Stimulated activated CD4-positive, alpha-beta T cell treated with anti-CD3 and anti-CD28 coated beads, Interleukin-4, amount 100 ng/mL, for 4 hours (primary cell): ENCODE data around the gene LCT.
"Not testable (repeated sequence)": the region's sequence is repeated elsewhere in the genome, so short reads cannot be mapped to it uniquely, and the experiment has no call there.

Source experiments
- DNase-seq, 2 experiments: peaks; one replicate each; pipeline ENCODE4 v3.0.0-alpha.2; 2020

Gene LCT

GRCh38 chr2:135796606-135797005 lies 40.4 kb downstream of the LCT start:
- DNase-seq = no peak

DNA sequence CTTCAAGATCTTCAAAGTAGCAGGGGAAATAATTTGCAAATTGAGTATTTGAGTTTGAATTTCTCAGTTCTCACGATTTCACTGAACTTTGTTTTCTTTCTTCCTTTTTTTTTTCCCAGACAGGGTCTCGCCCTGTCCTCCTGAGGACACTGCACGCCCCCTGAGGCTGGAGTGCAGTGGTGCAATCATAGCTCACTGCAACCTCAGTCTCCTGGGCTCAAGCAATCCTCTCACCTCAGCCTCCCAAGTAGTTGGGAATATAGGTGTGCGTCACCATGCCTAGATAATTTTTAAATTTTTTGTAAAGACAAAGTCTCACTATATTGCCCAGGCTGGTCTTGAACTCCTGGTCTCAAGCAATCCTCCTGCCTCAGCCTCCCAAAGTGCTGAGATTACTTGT lies 41.3 kb downstream of the LCT start:
- DNase-seq = not testable (repeated sequence)

- DNase-seq = no peak
These were observed 44.4 kb downstream of the LCT start for GRCh38 chr2:135792401-135793150.

DNA sequence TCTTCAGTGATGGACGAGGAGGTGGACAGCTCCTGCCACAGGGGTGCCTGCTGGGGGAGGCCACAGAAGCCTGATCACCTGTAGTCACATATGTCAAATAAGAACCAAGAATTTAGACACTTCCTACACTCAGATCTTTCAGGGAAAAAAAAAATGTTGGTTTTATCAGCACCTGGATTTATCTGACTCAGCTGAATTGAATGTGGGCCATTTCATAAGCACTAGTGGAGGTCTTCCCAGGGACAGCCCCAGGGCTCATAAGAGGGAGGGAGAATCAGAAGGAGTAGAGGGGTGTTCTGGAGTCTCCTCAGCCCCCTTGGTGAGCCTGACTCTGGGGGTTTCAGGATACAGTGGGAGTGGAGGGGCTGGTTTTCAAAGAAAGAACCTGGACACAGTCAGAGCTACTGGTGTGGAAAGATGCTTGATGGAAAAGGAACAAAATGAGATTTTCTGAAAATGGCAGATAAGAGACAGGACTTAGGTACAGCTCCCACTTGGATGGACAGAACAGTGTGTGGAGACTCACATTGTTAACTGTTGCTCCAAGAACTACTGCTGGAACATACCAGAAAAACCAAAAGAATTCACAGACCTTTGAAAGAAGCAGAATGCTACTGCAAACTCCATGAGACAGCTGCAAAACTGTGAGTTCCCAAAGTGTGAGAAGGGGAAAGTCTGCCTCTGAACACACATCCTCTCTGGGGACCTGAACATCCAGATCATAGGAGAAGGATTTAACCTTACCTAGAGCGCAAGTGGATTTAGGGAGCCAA lies 45.4 kb downstream of the LCT start:
- DNase-seq = no peak

GRCh38 chr2:135790423-135790822 lies 46.6 kb downstream of the LCT start:
- no peak for DNase-seq

GRCh38 chr2:135786823-135787222 lies 50.2 kb downstream of the LCT start:
- DNase-seq = no peak

DNA sequence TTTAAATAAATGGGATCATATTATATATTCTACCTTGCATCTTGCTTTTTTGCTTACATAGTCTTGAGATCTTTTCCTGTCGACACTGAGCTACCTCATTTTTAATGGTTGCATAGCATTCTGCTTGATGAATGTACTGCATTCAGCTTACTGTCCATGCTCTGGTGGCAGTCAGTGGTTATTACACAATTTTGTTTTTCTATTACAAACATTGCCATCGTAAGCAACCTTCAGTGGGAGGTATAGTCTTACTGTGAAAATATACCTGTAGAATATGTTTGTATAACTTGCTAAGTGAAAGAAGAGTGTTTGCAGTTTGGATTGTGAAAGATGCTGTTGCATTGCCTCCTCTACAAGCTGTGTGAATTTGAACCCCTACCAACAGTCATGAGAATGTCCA lies 52.0 kb downstream of the LCT start:
- no peak for DNase-seq

DNA sequence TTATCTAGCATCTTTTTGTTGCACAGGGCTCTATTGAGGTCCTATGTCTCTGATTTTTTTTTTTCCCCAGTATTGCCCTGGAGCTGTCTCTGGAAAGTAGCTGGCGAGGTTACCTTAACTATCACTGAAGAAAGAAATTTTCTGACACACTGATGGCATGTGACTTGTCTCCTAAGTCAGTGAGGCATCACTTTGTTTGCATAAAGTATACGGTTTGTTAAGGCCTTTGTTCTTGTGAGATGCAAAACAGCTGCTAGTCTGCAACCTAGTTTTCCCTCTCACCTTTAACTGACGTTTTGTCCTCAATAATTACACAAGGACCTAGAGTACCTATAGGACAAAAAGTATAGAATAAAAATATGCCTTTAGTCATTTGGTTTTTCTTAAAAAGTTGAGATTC lies 53.5 kb downstream of the LCT start:
- no peak for DNase-seq

DNA sequence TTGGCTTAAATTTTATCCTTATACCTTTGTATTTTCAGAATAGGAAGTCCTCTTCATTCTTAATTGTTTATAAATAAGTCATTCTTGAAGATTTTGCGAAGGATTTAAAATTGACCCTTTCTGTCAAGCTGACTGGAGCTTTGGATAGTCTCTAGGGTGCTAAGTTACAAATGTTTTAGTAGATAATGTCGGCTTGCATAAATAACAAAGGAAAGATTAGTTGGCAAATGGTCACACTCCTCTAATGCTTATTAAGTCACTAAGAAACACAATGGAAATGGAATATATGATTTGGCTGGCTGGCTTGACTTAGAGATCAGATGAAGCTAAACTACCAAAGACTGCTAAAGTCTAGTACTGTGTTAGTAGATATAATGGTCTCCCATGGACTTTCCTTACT lies 54.8 kb downstream of the LCT start:
- DNase-seq = no peak

GRCh38 chr2:135776367-135776766 lies 60.6 kb downstream of the LCT start:
- no peak for DNase-seq

- DNase-seq = no peak
These were observed 61.6 kb downstream of the LCT start for GRCh38 chr2:135775420-135775819.

- no peak for DNase-seq
These were observed 63.1 kb downstream of the LCT start for GRCh38 chr2:135773917-135774316.

GRCh38 chr2:135773319-135773718 lies 63.7 kb downstream of the LCT start:
- DNase-seq = no peak

DNA sequence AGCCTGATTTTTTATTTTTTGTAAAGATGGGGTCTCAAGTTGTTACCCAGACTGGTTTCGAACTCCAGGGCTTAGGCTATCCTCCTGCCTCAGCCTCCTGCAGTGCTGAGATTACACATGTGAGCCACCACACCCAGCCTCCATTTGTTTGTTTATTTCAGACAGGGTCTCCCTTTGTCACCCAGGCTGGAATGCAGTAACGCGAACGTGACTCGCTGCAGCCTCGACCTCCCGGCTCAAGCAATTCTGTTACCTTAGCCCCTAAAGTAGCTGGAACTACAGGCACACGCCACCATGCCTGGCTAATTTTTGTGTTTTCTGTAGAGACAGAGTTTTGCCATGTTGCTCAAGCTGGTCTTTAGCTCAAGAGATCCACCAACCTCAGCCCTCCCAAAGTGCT lies 68.1 kb downstream of the LCT start:
- DNase-seq = no peak

DNA sequence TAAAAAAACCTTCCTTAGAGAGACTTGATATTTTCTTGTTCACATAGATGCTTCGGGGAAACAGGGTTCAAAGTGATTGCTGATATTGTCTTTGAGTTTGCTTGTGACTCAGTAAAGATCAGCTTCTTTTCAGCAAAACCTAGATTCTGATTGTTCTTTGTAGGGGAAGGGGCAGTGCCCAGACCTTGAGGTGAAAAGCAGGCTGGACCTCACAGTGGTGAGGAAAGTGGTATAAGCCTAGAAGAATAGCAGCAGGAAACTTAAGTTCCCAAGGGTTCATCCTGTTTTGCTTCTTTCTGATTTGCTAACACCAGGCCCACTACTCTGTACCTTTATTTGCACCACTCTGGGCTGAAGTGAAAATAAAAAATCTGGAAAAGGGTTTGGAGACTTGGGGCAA lies 74.5 kb downstream of the LCT start:
- DNase-seq = no peak

DNA sequence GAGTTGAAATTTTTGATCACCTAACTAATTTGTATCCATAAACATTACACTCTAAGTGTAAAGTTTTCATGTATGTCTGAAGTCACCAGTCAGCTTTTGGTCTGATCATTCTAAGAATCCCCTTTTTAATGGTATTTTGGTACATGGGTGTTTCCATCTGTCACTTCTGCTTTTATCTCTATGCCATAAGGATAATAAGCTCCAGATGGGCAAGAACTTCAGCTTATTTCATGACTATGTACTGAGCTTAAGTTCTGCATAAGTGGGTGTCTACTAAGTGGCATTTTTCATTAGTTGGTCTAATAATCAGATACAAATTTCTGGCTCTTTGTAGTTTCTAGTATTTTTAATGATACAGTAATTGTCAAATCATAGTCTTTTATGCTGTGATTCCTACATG lies 75.0 kb downstream of the LCT start:
- DNase-seq = no peak

- no peak for DNase-seq
These were observed 80.3 kb downstream of the LCT start for GRCh38 chr2:135756692-135757091.

DNA sequence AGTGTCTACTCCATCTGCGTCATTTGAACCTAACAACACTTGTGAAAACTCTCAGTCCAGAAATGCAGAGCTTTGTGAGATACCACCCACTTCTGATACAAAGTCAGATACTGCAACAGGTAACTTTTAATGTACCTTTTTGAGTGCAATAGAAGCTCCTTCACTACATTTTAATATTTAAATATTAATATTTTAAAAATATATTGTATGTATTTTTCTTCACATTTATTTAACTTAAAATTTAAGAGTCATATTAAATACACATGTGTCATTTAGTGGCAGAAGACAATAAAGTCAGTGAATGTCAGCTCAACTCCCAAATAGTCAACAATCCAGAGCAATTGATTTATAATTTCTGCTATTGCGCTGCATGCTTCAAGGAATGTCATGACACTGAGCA lies 81.4 kb downstream of the LCT start:
- DNase-seq = no peak

- DNase-seq = no peak
These were observed 91.4 kb downstream of the LCT start for GRCh38 chr2:135745545-135745944.

DNA sequence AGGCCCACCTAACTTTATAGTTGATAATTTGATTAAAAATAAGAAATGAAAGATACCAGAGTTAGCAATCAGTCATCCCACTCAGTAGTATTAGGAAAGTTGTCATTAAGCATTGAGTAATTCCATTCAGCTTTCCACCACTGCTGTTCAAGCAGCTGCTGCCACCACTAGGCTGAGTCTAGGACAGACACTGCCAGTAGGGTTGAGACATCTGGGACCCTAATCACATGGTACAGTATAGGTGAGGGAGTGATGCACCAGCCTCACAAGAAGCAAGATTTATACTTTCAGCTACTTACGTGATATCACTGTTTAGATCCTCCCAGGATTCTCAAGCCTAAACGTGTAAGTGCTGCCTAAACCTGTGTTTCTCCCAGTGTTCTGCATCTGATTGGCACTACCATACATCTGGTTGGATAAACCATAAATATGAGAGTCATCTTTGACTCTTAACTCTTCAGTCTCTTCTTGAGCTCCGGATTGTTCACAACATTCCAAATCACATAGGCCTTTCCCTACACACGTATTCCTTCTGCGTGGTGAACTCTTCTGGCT lies 92.1 kb downstream of the LCT start:
- peak; percentile 8 to 25 for DNase-seq

DNA sequence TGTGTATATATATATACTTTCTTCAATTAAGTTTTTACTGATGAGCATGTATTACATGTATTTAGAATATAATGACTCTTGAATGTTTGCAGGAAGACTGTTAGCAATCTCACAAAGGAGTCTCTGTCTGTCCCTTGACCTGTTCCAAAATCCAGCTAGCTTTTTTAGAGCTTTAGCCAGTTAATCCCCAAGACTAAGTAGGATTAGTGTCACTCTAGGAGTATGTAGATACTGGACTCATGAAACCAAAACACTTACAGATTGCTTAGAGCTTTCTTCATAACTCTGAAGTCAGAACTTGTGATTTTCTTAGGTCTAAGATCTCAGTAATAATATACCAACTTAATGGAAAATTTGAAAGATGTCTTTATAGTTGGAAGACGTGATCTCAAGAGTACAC lies 93.1 kb downstream of the LCT start:
- no peak for DNase-seq

DNA sequence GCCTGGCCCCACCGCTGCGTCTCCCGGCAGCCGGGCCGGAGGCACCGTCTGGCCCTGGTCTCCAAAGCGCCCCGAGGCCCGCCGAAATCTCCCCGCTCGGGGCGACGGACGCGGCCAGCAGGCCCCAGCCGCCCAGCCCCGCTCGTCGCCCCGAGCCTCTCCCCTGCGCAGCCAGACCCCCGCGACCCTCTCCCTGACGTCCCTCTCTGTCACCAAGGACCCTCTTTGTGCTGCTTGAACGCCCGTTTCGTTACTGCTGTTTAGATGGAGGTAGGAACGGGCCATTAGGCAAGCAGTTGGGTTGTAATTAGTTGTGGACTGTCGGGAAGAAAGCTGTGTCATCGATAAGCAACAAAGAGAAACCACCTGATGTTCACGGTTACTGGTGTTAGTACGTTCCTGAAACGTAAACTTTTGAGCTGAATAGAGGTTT lies 94.6 kb downstream of the LCT start:
- DNase-seq = peak in 1 of 2 experiments; percentile 15

GRCh38 chr2:135741395-135742324 lies 95.3 kb downstream of the LCT start, which contains the start of gene UBXN4:
Gene UBXN4, plus strand, starts transcription at chr2:135741855. Its CDS starts 75 bp downstream, at chr2:135741930.
- DNase-seq = peak; percentile 89 to 98
